OCI-LY1 (cell line): Measurements from ENCODE around the gene HECW1.

Experiments used
- H2AFZ ChIP-seq: fragments of 200-600 bp; sonication (generic), shearing (Covaris generic); 2 replicates; pipeline ENCODE4 v1.6.0; 2014; ENCODE audit warnings: antibody characterized with exemption, mild to moderate bottlenecking, low read length
- H3F3A ChIP-seq: fragments of 200-600 bp; sonication (generic), shearing (Covaris generic); 2 replicates; pipeline ENCODE4 v1.6.0; 2014; ENCODE audit warnings: mild to moderate bottlenecking, antibody characterized with exemption, low read length, moderate library complexity; ENCODE audit not compliant: insufficient read depth
- H3K27ac ChIP-seq: fragments of 200-600 bp; sonication (generic); 2 replicates; pipeline ENCODE4 v1.5.1; 2014; ENCODE audit warnings: low read length, mixed run types, mild to moderate bottlenecking, low read depth; ENCODE audit not compliant: poor library complexity, severe bottlenecking
- H3K27me3 ChIP-seq: fragments of 200-600 bp; sonication (generic); 2 replicates; pipeline ENCODE4 v1.6.0; 2014; ENCODE audit warnings: antibody characterized with exemption, mild to moderate bottlenecking, low read length, moderate library complexity; ENCODE audit not compliant: insufficient read depth
- H3K36me3 ChIP-seq: fragments of 200-600 bp; sonication (generic); 2 replicates; pipeline ENCODE4 v1.6.1; 2014; ENCODE audit warnings: mild to moderate bottlenecking, antibody characterized with exemption, low read length, moderate library complexity, mixed read lengths; ENCODE audit not compliant: insufficient read depth
- H3K4me1 ChIP-seq: fragments of 200-600 bp; sonication (generic); 2 replicates; pipeline ENCODE4 v1.5.1; 2014; ENCODE audit warnings: mild to moderate bottlenecking, low read length, moderate library complexity; ENCODE audit not compliant: insufficient read depth, severe bottlenecking
- H3K4me2 ChIP-seq: fragments of 200-600 bp; sonication (generic), shearing (Covaris generic); 2 replicates; pipeline ENCODE4 v1.6.1; 2014; ENCODE audit warnings: low read length
- H3K4me3 ChIP-seq: fragments of 200-600 bp; sonication (generic); 2 replicates; pipeline ENCODE4 v1.5.1; 2014; ENCODE audit warnings: low read length, low read depth, mild to moderate bottlenecking, mixed read lengths; ENCODE audit not compliant: poor library complexity, severe bottlenecking
- H3K79me2 ChIP-seq: fragments of 200-600 bp; shearing (Covaris generic); 2 replicates; pipeline ENCODE4 v1.6.1; 2016; ENCODE audit warnings: mixed run types, low read length, mixed read lengths; ENCODE audit not compliant: insufficient read depth
- H3K9ac ChIP-seq: fragments of 200-600 bp; sonication (generic), shearing (Covaris generic); 2 replicates; pipeline ENCODE4 v1.6.1; 2014; ENCODE audit warnings: mild to moderate bottlenecking, low read length, mixed read lengths
- H3K9me2 ChIP-seq: fragments of 200-600 bp; sonication (generic), shearing (Covaris generic); 2 replicates; pipeline ENCODE4 v1.6.1; 2014; ENCODE audit warnings: low read depth, mild to moderate bottlenecking, low read length, mixed read lengths
- H3K9me3 ChIP-seq: fragments of 200-600 bp; shearing (Covaris generic); 2 replicates; pipeline ENCODE4 v1.6.1; 2014; ENCODE audit warnings: low read length, mixed read lengths
- H4K20me1 ChIP-seq: fragments of 200-600 bp; sonication (generic), shearing (Covaris generic); 2 replicates; pipeline ENCODE4 v1.6.0; 2016; ENCODE audit warnings: mild to moderate bottlenecking, low read length; ENCODE audit not compliant: insufficient read depth
- EZH2 ChIP-seq: fragments of 200-600 bp; sonication (generic), shearing (Covaris generic); IDR thresholded peaks from 2 replicates; pipeline ENCODE4 v1.8.0; 2017; ENCODE audit warnings: borderline replicate concordance, mixed run types, mild to moderate bottlenecking, antibody characterized with exemption, low read length, moderate library complexity, mixed read lengths
- TF ChIP-seq, protein P1 (sequence below): fragments of 200-600 bp; sonication (generic), shearing (Covaris generic); IDR thresholded peaks from 2 replicates; pipeline ENCODE4 v1.5.1; 2017; ENCODE audit warnings: mild to moderate bottlenecking, antibody characterized with exemption, low read length, moderate library complexity, mixed read lengths

The HECW1 gene

DNA sequence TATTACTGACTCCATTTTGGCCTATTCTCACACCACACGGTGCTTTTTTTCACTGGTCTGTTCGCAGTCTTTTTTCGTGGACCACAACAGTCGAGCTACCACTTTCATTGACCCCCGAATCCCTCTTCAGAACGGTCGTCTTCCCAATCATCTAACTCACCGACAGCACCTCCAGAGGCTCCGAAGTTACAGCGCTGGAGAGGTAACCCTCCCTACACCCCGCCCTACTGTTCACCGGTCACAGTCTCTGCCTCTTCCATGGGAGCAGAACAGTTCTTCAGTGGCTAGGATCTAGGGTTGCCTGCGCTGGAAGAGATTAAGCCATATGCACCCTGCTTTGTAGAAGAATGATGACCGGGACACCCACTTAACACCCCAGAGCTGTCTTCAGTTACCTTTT is 367.1 kb downstream of the HECW1 start:
- H3K9me3 ChIP-seq = no peaks in the 10 kb centered on the region
- no peak overlapping the region for H3K4me3 ChIP-seq
- no peaks in the 10 kb centered on the region for H3K4me1 ChIP-seq
- no peak overlapping the region for H3K9ac ChIP-seq
- H2AFZ ChIP-seq = no peak overlapping the region
- H4K20me1 ChIP-seq = no peaks in the 10 kb centered on the region
- no peaks in the 10 kb centered on the region for H3K79me2 ChIP-seq
- no peak for TF ChIP-seq EZH2
- TF ChIP-seq, protein P1, sequence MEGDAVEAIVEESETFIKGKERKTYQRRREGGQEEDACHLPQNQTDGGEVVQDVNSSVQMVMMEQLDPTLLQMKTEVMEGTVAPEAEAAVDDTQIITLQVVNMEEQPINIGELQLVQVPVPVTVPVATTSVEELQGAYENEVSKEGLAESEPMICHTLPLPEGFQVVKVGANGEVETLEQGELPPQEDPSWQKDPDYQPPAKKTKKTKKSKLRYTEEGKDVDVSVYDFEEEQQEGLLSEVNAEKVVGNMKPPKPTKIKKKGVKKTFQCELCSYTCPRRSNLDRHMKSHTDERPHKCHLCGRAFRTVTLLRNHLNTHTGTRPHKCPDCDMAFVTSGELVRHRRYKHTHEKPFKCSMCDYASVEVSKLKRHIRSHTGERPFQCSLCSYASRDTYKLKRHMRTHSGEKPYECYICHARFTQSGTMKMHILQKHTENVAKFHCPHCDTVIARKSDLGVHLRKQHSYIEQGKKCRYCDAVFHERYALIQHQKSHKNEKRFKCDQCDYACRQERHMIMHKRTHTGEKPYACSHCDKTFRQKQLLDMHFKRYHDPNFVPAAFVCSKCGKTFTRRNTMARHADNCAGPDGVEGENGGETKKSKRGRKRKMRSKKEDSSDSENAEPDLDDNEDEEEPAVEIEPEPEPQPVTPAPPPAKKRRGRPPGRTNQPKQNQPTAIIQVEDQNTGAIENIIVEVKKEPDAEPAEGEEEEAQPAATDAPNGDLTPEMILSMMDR = no peak
- H3F3A ChIP-seq = no peaks in the 10 kb centered on the region
- no peaks in the 10 kb centered on the region for H3K36me3 ChIP-seq
- H3K27me3 ChIP-seq = no peaks in the 10 kb centered on the region
- H3K9me2 ChIP-seq = no peaks in the 10 kb centered on the region
- H3K27ac ChIP-seq = no peak overlapping the region
- no peak overlapping the region for H3K4me2 ChIP-seq

DNA sequence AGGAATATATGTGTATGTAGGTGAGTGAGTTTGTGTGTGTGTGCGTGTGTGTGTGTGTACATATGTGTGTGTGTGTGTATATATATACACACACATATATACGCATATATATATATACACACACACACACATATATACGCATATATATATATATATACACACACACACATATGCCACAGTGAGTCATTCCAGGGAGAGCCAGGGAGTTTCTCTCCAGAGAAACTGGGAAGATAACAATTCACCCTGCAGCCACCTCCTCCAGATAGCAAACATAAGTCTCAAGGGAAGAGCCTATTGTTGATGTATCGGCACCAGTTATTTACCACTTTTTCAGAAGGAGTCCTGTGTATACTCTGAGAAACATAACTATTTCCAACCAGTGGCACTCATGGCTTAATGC is 368.1 kb downstream of the HECW1 start:
- no peak overlapping the region for H3K9ac ChIP-seq
- no peak overlapping the region for H3K27ac ChIP-seq
- H2AFZ ChIP-seq = no peak overlapping the region
- no peaks in the 10 kb centered on the region for H3K9me2 ChIP-seq
- no peak overlapping the region for H3K4me3 ChIP-seq
- H3K36me3 ChIP-seq = no peaks in the 10 kb centered on the region
- no peak overlapping the region for H3K4me2 ChIP-seq
- no peaks in the 10 kb centered on the region for H3K4me1 ChIP-seq
- H3K9me3 ChIP-seq = no peaks in the 10 kb centered on the region
- TF ChIP-seq, protein P1 = no peak
- TF ChIP-seq EZH2 = no peak
- no peaks in the 10 kb centered on the region for H3F3A ChIP-seq
- no peaks in the 10 kb centered on the region for H4K20me1 ChIP-seq
- H3K79me2 ChIP-seq = no peaks in the 10 kb centered on the region
- no peaks in the 10 kb centered on the region for H3K27me3 ChIP-seq

GRCh38 chr7:43481902-43482678 is 369.6 kb downstream of the HECW1 start:
- no peaks in the 10 kb centered on the region for H3K79me2 ChIP-seq
- H3K36me3 ChIP-seq = no peaks in the 10 kb centered on the region
- no peak for TF ChIP-seq EZH2
- TF ChIP-seq, protein P1 = no peak
- H3K27ac ChIP-seq = no peak overlapping the region
- H3K4me3 ChIP-seq = no peak overlapping the region
- H3F3A ChIP-seq = no peaks in the 10 kb centered on the region
- no peak overlapping the region for H3K4me2 ChIP-seq
- no peak overlapping the region for H2AFZ ChIP-seq
- no peaks in the 10 kb centered on the region for H3K4me1 ChIP-seq
- no peaks in the 10 kb centered on the region for H3K9me3 ChIP-seq
- H3K27me3 ChIP-seq = no peaks in the 10 kb centered on the region
- no peaks in the 10 kb centered on the region for H3K9me2 ChIP-seq
- H3K9ac ChIP-seq = no peak overlapping the region
- H4K20me1 ChIP-seq = no peaks in the 10 kb centered on the region
